ENCODE results near the gene PCDHA8. TPM values are rescaled to one million over a fixed set of nuclear protein-coding genes. Genes with fewer than 3 reads are reported as not detected.

PCDHA8 gene
- total and polyA plus RNA-seq, 2 of the 8 experiments (the other 6 are each of a cell fraction or from before 2014, with no cell fraction given) = 0.14 to 0.52 TPM

DNA sequence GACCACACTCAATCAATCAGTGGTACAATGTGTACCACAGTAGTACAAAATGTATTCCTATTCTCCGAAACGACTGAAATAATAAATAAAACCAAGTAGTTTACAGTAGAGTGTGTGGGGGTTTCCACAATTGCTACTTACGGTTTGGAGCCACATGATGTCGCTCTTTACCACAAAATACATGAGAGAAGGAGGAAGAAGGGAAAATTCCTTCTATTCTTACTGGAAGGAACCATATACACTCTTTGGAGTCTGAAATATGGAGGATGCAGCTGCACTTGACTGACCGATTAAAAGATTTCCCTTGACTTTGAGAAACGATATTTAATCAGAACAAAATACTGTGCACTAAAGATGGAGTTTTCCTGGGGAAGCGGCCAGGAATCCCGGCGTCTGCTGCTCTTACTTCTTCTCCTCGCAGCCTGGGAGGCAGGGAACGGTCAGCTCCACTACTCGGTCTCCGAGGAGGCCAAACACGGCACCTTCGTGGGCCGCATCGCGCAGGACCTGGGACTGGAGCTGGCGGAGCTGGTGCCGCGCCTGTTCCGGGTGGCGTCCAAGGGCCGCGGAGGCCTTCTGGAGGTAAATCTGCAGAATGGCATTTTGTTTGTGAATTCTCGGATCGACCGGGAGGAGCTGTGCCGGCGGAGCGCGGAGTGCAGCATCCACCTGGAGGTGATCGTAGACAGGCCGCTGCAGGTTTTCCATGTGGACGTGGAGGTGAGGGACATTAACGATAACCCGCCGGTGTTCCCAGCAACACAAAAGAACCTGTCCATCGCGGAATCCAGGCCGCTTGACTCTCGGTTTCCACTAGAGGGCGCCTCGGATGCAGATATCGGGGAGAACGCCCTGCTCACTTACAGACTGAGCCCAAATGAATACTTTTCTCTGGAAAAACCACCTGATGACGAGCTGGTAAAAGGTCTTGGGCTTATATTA, 33.9 kb upstream of the PCDHA8 start, which contains the start of gene PCDHA4 (continued):
- TF ChIP-seq NANOG (IDR thresholded peaks at IDR 0.05; ENCODE audit: insufficient read depth, low read depth, low read length, poor library complexity, severe bottlenecking) (no peak), TAF1 (IDR thresholded peaks at IDR 0.05; ENCODE audit: low read depth, low read length) (no peak), POLR2AphosphoS5 (IDR thresholded peaks at IDR 0.05; ENCODE audit: low read depth, low read length) (peak; percentile 56; the same call in 1 of the 2 replicates), KDM1A (IDR thresholded peaks at IDR 0.05; ENCODE audit: borderline replicate concordance, low read length) (no peak), KDM4A (IDR thresholded peaks at IDR 0.05; ENCODE audit: low read depth, low read length, severe bottlenecking) (peak; percentile 75), HDAC2 (IDR thresholded peaks at IDR 0.05; ENCODE audit: borderline replicate concordance in 1 of 2, low read depth in 2 of 2, low read length in 2 of 2) (no peak), BCL11A (IDR thresholded peaks at IDR 0.05; ENCODE audit: low read depth in 2 of 2, low read length in 2 of 2) (no peak), CBX8 (IDR thresholded peaks at IDR 0.05; ENCODE audit: borderline replicate concordance, low read depth, low read length) (no peak), PHF8 (conservative IDR thresholded peaks at IDR 0.05; ENCODE audit: low read depth, low read length) (peak; percentile 66), KDM5A (IDR thresholded peaks at IDR 0.05; ENCODE audit: low read length) (no peak), CHD2 (IDR thresholded peaks at IDR 0.05; ENCODE audit: low read length) (no peak; the same call in 1 of the 2 replicates), SUZ12 (IDR thresholded peaks at IDR 0.05; ENCODE audit: low read length) (no peak), SP1 (IDR thresholded peaks at IDR 0.05; ENCODE audit: low read depth, low read length) (no peak), JUND (IDR thresholded peaks at IDR 0.05; ENCODE audit: low read length) (no peak), MAFK (IDR thresholded peaks at IDR 0.05; ENCODE audit: low read depth, low read length) (no peak)
- TF ChIP-seq, protein P1, sequence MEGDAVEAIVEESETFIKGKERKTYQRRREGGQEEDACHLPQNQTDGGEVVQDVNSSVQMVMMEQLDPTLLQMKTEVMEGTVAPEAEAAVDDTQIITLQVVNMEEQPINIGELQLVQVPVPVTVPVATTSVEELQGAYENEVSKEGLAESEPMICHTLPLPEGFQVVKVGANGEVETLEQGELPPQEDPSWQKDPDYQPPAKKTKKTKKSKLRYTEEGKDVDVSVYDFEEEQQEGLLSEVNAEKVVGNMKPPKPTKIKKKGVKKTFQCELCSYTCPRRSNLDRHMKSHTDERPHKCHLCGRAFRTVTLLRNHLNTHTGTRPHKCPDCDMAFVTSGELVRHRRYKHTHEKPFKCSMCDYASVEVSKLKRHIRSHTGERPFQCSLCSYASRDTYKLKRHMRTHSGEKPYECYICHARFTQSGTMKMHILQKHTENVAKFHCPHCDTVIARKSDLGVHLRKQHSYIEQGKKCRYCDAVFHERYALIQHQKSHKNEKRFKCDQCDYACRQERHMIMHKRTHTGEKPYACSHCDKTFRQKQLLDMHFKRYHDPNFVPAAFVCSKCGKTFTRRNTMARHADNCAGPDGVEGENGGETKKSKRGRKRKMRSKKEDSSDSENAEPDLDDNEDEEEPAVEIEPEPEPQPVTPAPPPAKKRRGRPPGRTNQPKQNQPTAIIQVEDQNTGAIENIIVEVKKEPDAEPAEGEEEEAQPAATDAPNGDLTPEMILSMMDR (IDR thresholded peaks at IDR 0.05; ENCODE audit: control extremely low read depth in 1 of 3, insufficient read depth in 1 of 3, low read depth in 1 of 3, low read length in 3 of 3) = peak; percentile 75 to 81 (median 81)
- TF ChIP-seq, protein P2, sequence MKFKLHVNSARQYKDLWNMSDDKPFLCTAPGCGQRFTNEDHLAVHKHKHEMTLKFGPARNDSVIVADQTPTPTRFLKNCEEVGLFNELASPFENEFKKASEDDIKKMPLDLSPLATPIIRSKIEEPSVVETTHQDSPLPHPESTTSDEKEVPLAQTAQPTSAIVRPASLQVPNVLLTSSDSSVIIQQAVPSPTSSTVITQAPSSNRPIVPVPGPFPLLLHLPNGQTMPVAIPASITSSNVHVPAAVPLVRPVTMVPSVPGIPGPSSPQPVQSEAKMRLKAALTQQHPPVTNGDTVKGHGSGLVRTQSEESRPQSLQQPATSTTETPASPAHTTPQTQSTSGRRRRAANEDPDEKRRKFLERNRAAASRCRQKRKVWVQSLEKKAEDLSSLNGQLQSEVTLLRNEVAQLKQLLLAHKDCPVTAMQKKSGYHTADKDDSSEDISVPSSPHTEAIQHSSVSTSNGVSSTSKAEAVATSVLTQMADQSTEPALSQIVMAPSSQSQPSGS (IDR thresholded peaks at IDR 0.05; ENCODE audit: low read length) = 0 out of 2 replicates have a peak, but pooled peaks have one; percentile 31
- TF ChIP-seq, protein P3, sequence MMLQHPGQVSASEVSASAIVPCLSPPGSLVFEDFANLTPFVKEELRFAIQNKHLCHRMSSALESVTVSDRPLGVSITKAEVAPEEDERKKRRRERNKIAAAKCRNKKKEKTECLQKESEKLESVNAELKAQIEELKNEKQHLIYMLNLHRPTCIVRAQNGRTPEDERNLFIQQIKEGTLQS (IDR thresholded peaks at IDR 0.05; ENCODE audit: insufficient read depth, low read depth, low read length) = no peak
